Measurements from ENCODE around the gene TAX1BP3.

The TAX1BP3 gene

GRCh38 chr17:3641717-3642486 is 26.5 kb downstream of the TAX1BP3 start:
- Histone ChIP-seq H3K36me3 (replicated peaks) (peaks cover 7% of the 10 kb centered on the region), H3K27ac (no peak overlapping the region), H3K27me3 (replicated peaks) (no peaks in the 10 kb centered on the region), H3K4me3 (ENCODE audit: low read depth, low read length) (no peak overlapping the region)
- in situ Hi-C loops (cut with HindIII; ENCODE audit: low pct_ligation_motif_present, low sequenced_read_pairs) = no loop called here
- no peak for DNase-seq
- no peak for TF ChIP-seq CTCF (IDR thresholded peaks at IDR 0.05; ENCODE audit: low read depth, low read length, missing control alignments)

- no peaks in the 10 kb centered on the region for H3K27me3 ChIP-seq (replicated peaks)
- in situ Hi-C loops (cut with HindIII; ENCODE audit: low pct_ligation_motif_present, low sequenced_read_pairs) = no loop called here
- H3K36me3 ChIP-seq (replicated peaks) = peaks cover 7% of the 10 kb centered on the region
- H3K4me3 ChIP-seq (ENCODE audit: low read depth, low read length) = no peak overlapping the region
- TF ChIP-seq CTCF (IDR thresholded peaks at IDR 0.05; ENCODE audit: low read depth, low read length, missing control alignments) = no peak
- DNase-seq = no peak
- no peak overlapping the region for H3K27ac ChIP-seq
Observed at GRCh38 chr17:3641014-3641413, 27.4 kb downstream of the TAX1BP3 start.

GRCh38 chr17:3639981-3640596 is 28.3 kb downstream of the TAX1BP3 start:
- TF ChIP-seq CTCF (IDR thresholded peaks at IDR 0.05; ENCODE audit: low read depth, low read length, missing control alignments) = no peak
- Histone ChIP-seq H3K27ac (peak overlapping the region; percentile 79), H3K36me3 (replicated peaks) (peaks cover 4% of the 10 kb centered on the region), H3K4me3 (ENCODE audit: low read depth, low read length) (no peak overlapping the region), H3K27me3 (replicated peaks) (no peaks in the 10 kb centered on the region)
- DNase-seq = peak; percentile 57
- in situ Hi-C loops (cut with HindIII; ENCODE audit: low pct_ligation_motif_present, low sequenced_read_pairs) = no loop called here

- in situ Hi-C loops (cut with HindIII; ENCODE audit: low pct_ligation_motif_present, low sequenced_read_pairs) = no loop called here
- no peaks in the 10 kb centered on the region for H3K36me3 ChIP-seq (replicated peaks)
- H3K27ac ChIP-seq = peak overlapping the region; percentile 98
- H3K27me3 ChIP-seq (replicated peaks) = no peaks in the 10 kb centered on the region
- TF ChIP-seq CTCF (IDR thresholded peaks at IDR 0.05; ENCODE audit: low read depth, low read length, missing control alignments) = no peak
- H3K4me3 ChIP-seq (ENCODE audit: low read depth, low read length) = peak overlapping the region; percentile 86
- no peak for DNase-seq
Observed at GRCh38 chr17:3636908-3637373, 31.4 kb downstream of the TAX1BP3 start.

- in situ Hi-C loops (cut with HindIII; ENCODE audit: low pct_ligation_motif_present, low sequenced_read_pairs) = no loop called here
- DNase-seq = peak; percentile 95
- TF ChIP-seq CTCF (IDR thresholded peaks at IDR 0.05; ENCODE audit: low read depth, low read length, missing control alignments) = no peak
- no peaks in the 10 kb centered on the region for H3K36me3 ChIP-seq (replicated peaks)
- no peaks in the 10 kb centered on the region for H3K27me3 ChIP-seq (replicated peaks)
- peak within 1 kb of the TSS; percentile 98 for H3K27ac ChIP-seq
- peak within 1 kb of the TSS; percentile 86 for H3K4me3 ChIP-seq (ENCODE audit: low read depth, low read length)
Observed at GRCh38 chr17:3636154-3636907, 32.0 kb downstream of the TAX1BP3 start, which contains the start of the genes CTNS and SHPK. TSS of gene CTNS (plus strand) at chr17:3636760. CDS start at chr17:3640207, 3,447 bp downstream. TSS of gene SHPK (minus strand) at chr17:3636250. CDS start at chr17:3636219, 31 bp downstream.
